GM19240 (cell line): Measurements from ENCODE around the gene DNAH11.
"Not testable (repeated sequence)": the region's sequence is repeated elsewhere in the genome, so short reads cannot be mapped to it uniquely, and the experiment has no call there.

Experiments used
- DNase-seq: peaks from one replicate; pipeline ENCODE4 v3.0.0; 2011; ENCODE audit warnings: low spot score; ENCODE audit not compliant: insufficient read length

Gene DNAH11

DNA sequence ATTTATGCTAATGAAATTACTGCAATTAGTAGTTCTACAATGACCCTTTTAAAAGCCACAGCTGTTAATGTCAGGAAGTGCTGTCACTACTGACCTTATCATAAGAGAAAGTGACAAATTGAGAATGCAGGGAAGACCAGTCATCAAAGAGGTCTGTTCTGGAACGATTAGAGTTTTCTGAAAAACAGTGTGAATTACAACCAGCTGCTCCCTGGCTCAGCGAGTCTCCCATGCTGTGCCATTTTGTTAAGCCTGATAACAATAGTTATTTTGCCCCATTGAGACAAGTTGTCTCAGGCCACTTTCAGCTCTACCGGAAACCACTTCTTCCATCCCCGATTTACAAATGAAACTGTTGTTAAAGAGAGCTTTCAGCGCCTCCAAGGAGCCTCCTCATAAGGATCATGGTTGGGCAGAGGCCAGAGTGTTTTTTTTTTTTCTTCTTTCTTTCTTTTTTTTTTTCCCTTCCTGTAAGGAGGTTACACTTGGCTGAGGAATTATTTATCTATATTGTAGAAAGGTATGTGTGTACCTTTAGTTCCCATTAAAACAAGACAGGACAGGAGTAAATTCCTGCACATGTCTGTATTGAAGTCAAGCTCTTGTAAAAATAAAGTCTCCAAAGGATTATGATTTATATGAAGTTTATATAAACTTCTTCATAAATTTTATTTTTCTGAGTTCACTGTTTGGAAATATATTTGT is 229.2 kb downstream of the DNAH11 start:
- no peak for DNase-seq

DNA sequence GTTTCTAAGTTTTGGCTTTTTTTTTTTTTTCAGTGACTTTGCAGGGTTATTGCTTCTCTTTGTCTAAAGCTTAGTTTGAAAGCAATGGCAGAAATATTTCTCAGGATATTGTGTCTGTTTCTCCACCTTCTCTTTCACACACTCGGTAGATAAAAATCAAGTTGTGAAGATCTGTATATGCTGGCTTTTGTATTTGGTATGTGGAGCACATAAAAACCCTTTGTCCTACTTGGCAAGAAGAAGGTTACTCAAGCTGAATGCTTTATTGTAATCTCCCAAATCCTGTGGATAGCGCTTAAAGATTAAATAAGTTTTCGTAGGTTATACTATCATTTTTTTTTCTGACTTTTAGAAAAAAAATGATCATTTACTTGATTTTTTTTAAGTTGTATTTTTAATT is 230.5 kb downstream of the DNAH11 start:
- no peak for DNase-seq

DNA sequence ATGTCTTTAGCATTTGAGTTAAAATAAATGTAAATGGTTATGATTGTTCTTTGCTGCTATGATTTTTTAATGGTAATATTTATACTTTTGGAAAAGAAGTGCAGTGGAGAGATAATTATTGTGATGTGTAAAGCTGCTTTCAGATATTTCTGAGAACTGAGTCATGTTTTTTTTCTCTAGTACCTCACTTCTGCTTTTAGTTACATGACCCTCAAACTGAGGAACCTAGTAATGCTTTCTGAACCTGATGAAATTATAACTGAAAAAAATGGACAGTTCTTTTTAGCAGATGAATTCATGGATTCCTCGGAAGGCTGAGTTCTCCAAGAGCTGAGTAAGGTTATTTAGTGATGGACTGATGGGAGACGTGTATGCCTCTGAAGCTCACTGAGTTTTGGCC is 235.1 kb downstream of the DNAH11 start:
- DNase-seq: no peak

DNA sequence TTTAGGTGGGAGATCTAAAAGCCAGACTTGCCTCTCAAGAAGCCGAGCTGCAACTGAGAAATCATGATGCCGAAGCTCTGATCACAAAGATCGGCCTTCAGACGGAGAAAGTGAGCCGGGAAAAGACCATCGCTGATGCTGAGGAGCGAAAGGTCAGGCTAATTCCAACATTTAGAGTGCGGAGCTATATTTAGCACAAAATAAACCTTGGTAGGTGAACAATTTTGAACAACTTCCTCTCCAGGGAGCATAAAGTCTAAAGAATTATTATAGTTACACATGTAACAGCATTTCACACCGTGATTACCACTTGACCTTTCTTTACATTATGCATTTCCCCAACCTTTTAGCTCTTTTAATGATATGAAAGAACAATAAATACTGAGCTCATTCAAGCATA is 236.1 kb downstream of the DNAH11 start:
- DNase-seq: no peak

DNA sequence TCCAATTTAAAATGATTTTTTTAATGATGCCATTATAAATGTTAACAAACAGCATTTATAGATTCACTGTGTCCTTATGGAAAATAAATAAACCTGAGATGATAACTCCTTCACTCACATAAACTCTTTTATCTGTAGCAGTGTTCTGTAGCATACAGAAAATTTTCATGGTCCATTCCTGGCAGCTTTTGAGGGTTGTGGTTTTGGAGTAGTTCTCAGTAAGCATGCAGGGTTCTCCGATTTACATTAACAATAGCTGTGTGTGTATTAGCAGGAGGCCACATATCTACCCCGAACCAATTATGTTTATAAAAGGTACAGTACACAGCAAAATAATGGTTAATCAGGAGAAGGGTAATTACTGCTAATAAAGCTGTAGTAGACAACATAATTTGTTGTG is 240.2 kb downstream of the DNAH11 start:
- DNase-seq: no peak

DNA sequence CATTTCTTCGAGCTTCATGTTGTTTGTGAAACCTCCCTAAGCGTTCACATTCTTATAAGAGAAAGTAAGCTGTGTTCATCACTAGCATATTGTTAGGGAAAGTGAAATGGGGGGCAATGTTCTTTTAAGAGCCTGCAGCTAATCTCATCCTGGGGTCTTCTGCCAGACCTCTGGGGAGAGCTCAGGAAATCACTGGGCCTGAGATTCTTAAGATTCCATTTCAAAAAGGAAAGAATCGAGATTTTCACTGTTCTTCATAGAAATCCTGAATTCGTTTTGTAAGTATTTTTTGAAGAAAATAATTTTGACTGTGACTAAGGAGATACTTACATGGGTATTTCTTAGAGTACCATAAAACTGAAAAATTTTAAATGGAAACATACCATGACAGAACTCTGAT is 242.2 kb downstream of the DNAH11 start:
- no peak for DNase-seq

DNA sequence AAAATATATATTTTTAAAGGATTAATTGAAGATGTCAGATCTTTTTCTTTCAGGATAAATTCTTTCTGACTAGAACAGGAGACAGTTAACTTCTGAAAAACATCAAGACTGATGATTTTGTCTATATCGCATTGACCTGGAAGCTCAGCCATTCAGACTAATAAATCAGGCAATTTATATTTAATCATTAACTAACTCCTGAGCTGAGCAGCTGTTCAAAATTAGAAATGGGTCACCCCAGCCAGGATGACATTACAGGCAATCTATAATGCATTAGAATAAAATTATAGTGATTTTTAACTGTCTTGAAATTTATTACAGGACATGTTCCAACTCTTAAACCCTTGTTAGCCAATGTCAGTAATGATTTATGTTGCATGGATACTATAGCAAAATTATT is 263.0 kb downstream of the DNAH11 start:
- no peak for DNase-seq

DNA sequence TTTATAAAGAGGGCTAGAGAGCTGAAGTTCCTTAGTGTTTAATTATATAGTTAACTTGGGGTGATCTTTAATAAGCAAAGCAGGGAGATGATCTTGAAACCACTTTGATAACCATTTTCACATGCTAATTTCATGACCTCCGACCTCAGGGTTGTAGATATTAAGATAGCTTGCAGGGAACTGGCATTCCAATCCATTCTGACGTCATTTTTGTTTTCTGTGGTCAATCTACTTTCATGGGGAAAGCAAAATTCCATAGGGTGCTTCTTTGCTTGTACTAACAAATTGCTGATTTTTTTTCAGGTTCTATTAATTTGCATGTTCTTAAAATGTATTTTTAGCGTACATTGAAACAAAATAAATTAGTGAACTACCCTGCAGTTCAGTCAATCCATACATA is 263.5 kb downstream of the DNAH11 start:
- DNase-seq: no peak

DNA sequence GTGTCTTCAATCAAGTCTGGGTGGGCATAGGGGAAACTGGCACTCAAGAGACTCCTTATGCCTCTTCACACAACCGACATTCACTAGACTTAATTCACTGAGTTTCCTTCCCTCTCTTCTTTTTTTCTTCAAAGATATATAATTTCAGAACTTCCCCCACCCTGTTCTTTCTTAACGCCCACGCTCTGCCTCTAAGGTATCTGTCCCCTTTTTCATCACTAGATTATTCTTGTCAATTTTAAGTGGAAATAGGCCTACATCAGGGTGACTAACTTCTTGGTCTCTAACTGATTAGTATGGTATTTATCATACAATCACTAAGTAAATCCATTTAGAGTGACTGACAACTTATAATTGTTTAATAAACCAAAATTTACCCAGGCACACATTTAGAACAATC is 276.2 kb downstream of the DNAH11 start:
- DNase-seq: no peak

DNA sequence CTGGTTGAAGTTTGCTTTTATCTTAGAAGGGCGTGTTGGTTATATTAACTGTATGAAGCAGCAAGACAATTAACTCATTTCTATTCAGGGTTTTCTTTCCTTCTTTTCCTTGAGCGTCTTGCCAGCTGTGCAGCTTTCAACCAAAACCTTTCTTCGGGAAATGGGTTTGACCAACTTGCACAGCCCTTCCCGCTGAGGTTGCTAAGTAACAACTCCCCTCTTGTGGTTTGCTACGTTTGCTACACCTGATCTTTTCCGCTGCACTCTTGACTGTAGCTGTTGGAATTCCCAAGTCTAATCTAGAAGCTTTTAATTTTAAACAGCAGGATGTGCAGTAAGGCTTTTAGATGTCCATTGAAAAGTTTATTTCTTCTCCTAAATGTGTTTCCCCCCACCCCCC is 286.0 kb downstream of the DNAH11 start:
- DNase-seq: no peak

DNA sequence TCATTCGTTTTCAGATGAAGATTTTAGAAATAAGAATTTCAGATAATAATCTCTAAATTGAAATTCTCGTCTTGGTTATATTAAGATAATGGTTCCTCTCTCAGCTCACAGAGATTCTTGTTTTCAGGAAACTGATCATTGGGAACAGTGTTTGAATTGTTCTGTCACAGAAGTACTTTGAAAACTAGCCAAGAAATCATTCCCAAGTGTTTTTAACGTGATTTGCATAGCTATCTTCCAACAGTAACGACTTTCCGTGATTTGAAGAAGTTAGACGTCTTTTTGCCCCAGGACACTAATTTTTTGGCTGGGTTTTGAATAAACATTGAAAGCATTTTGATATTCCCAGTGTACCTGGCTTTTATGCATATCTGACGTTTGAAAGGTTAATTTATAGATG is 286.9 kb downstream of the DNAH11 start:
- DNase-seq: no peak

DNA sequence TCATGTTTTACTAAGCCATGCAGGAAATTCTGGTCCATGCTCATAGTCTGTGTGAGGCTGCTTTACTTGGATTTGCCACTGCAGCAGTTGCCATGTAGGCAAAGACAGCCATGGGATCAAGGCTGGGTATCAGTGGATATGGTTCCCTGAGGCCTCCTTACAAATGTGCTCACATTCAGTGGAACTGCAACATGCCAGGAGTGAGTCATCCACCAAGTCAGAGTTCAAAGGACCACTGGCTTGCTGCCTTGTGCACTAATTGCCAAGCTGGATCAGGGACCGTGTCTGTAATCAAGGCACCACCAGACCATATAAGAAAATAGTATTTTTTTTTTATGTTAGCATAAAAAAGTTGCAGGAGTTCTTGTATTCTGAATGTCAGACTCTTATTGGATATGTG is 301.9 kb downstream of the DNAH11 start:
- DNase-seq: no peak

DNA sequence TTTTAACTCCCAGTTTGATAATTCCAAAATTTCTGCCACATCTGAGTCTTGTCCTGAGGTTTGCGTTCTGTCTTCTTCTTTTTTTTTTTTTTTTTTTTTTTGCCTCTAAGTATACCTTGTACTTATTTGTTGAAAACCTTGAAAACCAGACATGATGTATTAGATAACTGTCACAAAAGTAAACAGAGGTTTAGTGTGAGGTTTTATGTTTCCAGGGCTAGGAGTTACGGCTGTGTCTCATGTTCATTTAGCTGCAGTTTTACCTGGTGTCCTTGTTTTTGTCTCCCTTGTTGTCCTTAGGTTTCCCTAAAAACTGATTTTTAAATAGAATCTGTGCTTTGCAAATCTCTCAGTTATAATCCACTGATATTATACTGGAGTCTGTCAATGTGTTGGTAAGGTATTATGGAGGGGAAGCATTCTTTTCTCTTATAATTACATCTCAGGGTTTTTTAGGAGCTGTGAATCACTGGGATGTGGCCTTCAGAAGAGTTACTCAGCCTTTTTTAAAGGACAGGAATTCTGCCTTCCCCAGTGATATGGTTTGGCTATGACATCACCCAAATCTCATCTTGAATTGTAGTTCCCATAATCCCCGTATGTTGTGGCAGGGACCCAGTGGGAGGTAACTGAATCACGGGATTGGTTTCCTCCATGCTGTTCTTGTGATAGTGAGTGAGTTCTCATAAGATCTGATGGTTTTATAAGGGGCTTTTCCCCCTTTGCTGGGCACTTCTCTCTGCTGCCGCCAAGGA is 307.9 kb downstream of the DNAH11 start:
- DNase-seq: no peak

DNA sequence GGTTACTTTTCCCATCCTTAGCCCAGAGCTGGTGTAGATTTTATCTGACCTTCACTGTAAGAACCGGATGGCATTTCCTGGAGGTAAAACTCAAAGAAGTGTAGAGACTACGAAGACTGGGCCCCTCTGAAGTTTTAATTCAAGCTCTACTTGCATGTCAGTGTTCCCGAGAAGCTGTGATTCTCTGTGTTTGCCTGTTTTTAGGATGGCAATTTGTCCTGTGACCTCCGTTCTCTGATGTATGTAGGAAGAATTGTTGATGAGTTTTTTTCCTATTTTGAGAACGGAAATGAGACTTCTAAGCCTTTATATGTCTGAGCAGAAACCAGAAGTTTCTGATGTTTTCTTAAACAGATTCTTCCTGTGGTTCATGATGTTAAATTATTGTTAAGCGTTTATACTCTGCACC is 308.7 kb downstream of the DNAH11 start:
- no peak for DNase-seq

DNA sequence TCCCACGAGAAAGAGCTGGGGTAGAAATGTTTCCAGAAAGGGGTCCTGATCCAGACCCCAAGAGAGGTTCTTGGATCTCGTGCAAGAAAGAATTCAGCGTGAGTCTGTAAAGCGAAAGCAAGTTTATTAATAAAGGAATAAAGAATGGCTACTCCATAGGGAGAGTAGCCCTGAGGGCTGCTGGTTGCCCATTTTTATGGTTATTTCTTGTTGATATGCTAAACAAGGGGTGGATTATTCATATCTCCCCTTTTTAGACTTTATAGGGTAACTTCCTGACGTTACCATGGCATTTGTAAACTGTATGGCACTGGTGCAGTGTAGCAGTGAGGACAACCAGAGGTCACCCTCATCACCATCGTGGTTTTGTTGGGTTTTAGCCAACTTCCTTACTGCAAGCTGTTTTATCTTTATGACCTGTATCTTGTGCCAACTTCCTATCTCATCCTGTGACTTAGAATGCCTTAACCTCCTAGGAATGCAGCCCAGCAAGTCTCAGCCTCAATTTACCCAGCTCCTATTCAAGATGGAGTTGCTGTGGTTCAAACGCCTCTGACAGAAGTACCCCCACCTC is 322.9 kb downstream of the DNAH11 start:
- not testable (repeated sequence) for DNase-seq

DNA sequence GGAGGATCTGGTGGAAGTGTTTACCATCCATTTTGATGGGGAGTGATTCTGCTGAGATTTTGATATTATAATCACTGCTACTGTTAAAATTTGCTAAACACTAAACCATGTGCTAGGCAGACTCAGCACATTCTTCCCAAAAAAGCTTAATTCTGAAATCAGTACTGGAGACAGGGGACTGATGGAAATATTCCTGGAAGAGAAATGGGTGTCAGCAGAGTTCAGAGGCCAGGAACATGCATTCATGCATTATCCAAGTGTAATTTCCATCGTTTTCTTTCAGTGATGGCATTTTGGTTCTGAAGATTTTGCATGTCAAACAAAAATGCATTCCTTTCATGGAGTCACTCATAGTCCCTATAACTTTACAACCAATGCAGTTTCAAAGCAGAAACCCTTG is 323.9 kb downstream of the DNAH11 start:
- DNase-seq: no peak

DNA sequence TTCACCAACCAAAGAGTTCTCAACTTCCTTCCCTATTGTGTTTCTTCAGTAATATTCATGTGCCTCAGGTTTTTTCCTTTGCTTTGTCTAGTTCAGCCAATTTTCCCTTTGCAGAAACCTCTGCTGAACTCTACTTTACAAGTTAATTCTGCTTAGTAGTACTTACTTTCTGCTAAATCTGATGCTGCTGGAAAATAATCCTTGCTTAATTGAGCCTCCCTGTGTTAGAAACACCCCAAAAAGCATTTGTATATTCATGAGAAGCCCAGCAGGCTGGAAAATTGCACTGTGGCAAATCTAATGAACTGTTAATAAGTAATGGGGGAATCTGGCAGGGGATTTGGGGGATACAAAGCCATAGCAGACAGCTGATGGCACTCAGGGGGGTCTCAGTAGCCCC is 324.4 kb downstream of the DNAH11 start:
- no peak for DNase-seq

DNA sequence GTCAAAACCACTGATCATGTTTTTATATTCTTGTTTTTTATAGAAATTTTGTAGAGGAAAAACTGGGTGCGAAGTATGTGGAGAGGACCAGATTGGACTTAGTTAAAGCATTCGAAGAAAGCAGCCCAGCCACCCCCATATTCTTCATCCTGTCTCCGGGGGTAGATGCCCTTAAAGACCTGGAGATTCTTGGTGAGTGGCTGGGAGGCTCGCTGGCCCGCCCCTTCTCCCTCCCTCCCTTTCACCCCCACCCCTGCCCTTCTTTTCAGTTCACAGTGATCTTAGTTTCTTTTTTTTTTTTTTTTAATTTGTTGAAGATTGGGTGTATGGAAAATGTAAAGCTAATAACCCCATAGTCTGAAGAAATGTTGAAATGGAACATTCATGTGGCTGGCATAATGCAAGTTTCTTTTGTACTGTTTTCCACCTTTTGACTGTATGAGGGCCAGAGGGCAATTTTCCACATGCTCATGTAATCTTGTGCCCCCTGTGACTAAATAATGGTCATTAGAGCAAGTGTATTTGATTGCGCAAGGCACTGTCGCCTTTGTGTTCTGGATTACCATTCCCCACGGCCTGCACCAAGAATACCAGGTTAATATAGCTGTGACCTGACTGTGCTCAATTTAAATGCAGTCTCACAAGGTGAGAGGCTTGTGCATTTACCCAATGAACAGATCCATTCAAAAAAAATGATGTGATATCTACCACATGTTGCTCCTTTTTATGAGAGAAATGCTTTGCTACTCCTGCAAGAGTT is 325.2 kb downstream of the DNAH11 start:
- no peak for DNase-seq

DNA sequence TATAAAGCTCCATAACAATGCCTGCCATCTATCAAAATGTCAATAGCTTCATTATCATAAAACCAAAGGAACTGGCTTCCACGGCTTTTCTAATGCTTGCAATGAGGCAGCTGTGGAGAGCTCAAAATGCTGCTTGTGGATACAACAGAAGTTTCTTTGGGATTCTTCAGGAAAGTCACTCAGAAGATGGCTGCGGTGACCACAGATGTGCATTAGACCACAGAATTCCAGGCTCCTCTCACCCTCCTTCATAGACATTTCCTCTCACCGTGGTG is 325.7 kb downstream of the DNAH11 start:
- DNase-seq: no peak

DNA sequence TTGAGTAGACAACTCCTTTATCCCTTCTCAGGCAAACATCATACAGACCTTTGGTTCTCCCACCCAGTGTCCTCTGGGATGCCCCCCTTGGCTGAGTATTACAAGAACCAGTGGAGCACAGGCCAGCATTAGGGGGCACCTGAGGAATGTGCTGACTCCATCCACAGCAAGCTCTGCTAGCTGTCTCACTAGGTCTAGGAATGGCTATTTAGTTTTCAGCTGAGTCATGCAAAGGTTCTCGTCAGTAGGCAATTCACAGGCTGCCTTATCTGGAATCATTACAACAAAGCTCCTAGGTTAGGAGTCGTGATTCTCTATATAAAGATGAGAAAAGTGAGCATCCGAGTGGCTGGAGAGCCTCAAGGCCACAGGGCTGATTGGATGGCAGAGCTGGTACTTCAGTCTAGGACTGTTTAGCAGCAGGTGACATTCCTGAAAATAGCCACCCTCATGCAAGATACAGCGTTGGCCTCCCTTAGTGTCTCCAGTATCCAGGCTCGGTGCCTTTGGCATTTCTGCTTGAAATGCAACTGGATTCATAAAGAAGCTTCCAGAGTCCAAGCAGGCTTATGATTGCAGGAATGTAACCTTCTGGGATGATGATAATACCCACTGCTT is 327.1 kb downstream of the DNAH11 start:
- no peak for DNase-seq

DNA sequence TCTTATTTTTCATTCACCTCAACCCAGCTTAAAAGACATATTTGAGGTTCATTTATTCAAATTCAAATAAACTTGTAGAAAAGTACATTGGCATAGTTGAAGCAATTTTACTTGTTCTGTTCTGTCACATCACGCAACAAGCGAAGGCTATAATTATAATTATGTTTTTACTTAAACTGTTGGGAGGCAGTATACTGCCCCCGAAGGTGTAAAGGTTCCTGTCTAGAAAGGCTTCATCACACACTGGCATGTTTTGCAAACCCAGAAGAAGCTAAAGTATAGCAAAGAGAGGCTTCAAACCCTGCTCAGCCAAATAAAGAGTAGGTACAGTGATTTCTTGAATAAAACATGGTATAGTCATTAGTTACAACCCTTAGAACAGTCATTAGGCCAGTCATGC is 340.2 kb downstream of the DNAH11 start:
- DNase-seq: no peak

DNA sequence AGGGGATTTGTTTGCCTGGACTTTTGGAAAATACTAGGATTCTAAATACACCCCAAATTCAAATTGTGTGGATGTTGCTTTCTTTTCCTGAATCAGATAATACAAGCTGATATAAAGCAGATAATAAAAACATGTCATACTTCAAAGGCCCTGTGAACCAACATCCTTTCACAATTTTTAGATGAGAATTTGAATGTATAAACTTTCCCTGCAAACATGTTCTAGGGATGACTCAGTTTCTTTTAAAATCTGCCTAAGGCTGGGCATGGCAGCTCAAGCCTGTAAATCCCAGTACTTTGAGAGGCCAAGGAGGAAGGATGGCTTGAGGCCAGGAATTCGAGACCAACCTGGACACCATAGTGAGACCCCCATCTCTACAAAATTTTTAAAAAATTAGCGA is 340.7 kb downstream of the DNAH11 start:
- DNase-seq: not testable (repeated sequence)
